HG03432 (cell line): ENCODE measurements around the gene NCK2.

Experiments
- ATAC-seq: cut with Tn5 transposase; IDR thresholded peaks from one replicate; pipeline ENCODE4 v1.9.1; 2021; ENCODE audit warnings: mild to moderate bottlenecking, moderate library complexity; ENCODE audit not compliant: unreplicated experiment

NCK2 gene

DNA sequence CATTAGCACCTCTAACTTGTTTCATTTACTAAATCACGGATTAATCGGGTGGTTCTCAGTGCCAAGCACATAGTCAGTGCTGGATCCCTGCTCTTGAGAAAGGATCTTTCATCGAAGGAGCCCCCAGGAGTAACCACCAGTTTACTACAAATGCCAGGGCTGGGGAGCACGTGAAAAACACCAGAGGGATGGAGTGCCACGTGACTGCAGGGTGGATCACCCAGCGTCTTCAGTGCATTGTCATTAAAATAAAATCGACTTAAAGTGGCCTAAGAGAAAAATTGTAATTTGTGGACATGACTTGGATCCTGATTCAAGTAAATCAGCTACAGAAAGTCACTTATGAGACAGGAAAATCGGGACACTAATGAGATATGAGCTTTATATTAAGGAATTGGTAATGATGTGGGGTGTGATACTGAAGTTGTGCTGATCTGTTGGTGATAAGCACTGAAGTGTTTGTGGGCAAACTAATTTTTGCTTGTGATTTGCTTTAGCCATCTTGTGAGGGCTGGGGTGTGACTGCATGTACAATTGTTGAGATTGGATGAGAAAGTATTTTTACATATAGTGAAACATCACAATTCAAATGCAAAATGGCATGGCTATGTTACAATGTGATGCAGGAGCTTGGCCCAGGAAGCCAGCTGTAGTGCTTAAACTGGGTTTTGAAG lies 63.8 kb downstream of the NCK2 start:
- no peak for ATAC-seq

DNA sequence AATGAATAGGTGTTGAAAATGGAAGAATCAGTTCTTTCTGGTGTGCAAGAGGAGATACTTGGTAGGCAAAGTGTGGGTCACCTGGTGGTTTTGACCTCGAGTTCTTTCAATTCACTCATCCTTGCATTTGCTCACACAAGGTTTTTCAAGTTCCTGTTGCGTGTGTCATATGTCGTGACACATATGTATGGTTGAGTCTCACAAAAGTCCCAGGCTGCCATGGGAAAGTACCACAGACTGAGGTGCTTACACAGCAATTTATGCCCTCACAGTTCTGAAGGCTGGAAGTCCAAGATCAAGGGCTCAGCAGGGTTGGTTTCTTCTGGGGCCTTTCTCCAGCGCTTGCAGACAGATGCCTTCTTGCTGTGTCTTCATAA lies 64.4 kb downstream of the NCK2 start:
- peak; percentile 18 for ATAC-seq

DNA sequence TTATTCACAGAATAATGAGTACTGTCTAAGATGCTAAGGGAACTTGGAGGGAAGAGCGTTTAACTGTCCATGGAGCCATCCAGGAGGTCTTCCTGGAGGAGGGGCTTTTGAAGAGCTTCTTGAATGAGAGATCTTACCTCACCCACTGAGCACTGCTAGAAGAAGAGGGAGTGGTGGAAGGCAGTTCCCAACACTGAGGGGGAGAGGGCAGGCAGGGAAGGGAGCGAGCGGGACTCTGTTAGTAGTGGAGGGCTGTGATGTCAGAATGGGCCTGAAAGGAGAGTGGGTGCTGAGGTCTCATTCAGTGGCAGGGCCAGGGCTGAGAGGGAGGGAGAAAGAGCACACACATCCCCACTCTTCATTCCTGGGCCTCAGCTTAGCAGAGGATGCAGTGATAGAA lies 65.0 kb downstream of the NCK2 start:
- ATAC-seq: no peak

GRCh38 chr2:105812180-105813044 lies 67.7 kb downstream of the NCK2 start:
- peak; percentile 98 for ATAC-seq

DNA sequence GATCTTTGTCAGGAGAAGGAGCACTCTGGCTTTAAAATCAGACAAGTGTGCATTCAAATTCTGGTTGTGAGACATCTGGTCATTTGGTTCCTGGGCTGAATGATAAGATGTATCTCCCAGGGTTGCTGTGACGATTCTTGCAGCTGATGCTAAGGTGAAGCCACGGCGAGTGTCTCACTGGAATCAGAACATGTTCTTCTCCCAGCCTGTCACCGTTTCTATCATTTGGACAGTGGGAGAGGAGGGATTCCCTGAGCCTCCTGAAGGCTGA lies 68.3 kb downstream of the NCK2 start:
- ATAC-seq: no peak

- no peak for ATAC-seq
Observed at GRCh38 chr2:105813405-105813804, 68.7 kb downstream of the NCK2 start.

GRCh38 chr2:105814291-105814940 lies 69.7 kb downstream of the NCK2 start:
- ATAC-seq: no peak

DNA sequence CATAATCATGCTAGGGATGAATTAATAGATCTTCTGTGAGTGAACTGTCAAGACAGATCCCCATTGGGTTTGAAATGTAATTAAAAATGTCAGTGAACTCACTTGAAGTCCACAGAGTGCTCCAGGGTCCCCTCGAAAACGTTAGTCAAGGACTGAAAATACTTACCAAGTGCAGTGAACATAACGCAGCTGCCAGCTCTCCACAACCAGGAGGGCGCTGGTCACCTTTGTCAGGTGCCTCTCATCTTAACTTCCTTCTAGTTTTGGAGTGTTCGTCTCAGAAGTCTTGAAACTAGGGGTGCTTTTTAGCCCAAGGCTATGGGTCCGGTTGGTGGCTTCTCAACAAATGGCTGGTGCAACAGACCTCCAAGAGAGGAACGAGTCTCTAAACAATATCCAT lies 70.7 kb downstream of the NCK2 start:
- ATAC-seq: no peak

DNA sequence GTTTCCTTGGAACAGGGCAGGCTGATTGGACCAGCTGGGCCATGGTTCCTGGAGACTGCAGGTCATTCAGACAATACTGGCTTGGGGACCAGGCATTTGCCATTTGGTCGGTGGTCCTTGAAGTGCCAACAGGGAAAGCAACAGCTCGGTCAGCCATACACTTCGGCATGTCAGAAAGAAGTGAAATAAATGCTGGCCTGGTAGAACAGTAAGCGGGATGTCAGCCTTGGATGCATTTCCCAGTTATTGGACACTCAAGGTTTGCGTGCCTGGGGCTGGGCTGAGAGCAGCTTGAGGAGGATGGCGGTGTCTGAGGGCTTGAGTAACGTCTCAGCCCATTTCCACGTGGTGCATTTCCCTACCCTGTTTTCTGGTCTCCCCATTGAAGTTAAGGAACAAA lies 75.4 kb downstream of the NCK2 start:
- no peak for ATAC-seq

- no peak for ATAC-seq
Observed at GRCh38 chr2:105820691-105821090, 76.0 kb downstream of the NCK2 start.

GRCh38 chr2:105821428-105822125 lies 76.9 kb downstream of the NCK2 start:
- ATAC-seq: no peak

DNA sequence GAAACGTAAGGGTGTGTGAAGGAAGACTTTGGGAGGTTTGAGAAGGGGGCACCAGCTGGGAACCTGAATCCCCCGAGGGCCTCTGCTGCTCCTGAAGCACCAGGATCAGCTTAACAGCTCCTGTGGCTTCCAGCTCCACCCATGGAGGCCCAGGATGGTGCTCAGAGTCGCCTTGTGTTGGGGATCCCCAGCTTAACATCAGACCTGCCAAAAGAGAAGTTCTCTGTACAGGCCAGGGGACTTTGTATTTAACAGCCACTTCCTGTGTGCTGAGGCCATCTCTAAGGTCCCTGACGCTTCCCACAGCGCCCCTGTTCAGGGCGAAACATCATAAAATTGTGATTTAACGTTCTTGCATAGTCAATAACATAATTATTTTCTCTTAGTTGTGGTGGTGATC lies 77.5 kb downstream of the NCK2 start:
- peak; percentile 92 for ATAC-seq

DNA sequence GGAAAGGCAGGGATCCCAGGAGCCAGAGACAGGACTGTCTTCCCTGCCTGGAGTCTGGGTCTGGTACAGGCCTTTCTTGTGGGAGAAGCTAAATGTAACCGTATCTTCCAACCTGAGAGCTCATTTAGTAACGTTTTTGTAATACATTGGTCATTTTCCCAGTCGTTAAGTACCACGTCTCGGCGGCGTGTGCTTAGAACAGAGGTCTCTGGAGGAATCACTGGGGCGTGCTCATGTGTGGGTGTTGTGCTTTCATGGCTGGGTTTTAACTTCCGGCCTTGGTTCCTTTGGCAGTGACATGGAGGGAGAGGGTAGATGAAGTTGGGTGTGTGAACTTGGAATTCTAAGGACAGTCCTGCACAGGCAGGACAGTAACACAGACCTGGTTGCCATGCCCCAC lies 79.7 kb downstream of the NCK2 start:
- no peak for ATAC-seq

DNA sequence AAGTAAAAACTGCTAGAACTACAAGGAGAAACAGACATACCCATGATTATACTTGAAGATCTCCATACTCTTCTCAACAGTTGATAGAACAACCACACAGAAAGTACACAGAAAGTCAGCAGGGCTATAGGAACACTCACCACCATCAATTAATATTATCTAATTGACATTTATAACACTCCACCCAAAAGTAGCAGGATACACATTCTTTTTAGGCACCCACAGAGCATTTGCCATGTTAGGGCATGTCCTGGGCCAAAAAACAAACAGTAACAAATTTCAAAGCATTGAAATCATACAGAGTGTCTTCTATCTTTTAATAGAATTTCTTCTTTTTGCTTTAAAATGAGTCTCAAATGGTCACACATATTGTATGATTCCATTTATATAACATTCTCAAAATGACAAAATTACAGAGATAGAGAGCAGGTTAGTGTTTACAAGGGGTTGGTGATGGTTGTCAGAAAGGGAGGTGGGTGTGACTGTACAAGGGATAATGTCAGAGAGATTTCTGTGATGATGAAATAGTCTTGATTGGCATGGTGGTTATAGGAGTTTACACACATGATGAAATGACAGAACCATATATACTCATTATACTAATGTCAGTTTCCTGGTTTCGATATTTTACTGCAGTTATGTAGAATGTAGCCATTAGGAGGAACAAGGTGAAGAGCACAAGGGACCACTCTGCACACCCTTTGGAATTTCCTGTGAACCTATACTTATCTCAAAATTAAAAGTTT lies 82.8 kb downstream of the NCK2 start:
- ATAC-seq: no peak

DNA sequence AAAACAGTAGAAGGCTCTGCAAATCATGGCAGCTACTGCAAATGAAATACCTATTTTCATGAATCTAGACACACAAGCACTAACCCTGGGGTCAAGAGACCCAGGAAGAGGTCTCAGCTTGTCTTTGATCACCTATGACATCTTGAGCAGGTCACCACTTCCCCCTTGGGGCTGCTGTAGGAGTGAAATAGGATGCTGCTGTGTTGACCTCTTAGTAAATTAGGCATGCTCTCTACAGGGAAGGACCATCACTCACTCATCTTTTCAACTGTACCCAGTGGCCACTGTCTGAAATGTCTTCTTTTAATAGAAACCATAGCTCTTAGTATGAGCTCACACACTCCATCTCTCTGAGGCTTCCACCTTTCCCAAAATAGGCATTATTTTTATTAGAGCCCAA lies 83.8 kb downstream of the NCK2 start:
- no peak for ATAC-seq

DNA sequence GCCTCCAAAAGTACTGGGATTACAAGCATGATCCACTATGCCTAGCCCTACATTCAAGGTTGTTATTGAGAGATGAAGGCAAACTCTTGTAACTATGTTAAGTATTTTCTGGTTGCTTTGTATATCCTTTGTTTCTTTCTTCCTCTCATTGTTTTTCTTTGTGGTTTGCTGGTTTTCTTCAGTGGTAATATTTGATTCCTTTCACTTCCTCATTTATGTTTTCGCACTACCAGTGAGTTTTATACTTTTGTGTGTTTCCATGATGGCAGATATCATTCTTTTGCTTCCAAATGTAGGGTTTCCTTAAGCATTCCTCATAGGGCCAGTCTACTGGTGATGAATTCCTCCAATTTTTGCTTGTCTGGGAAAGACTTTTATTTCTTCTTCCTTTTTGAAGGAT lies 90.2 kb downstream of the NCK2 start:
- ATAC-seq: peak; percentile 85

- no peak for ATAC-seq
Observed at GRCh38 chr2:105836341-105836740, 91.6 kb downstream of the NCK2 start.

DNA sequence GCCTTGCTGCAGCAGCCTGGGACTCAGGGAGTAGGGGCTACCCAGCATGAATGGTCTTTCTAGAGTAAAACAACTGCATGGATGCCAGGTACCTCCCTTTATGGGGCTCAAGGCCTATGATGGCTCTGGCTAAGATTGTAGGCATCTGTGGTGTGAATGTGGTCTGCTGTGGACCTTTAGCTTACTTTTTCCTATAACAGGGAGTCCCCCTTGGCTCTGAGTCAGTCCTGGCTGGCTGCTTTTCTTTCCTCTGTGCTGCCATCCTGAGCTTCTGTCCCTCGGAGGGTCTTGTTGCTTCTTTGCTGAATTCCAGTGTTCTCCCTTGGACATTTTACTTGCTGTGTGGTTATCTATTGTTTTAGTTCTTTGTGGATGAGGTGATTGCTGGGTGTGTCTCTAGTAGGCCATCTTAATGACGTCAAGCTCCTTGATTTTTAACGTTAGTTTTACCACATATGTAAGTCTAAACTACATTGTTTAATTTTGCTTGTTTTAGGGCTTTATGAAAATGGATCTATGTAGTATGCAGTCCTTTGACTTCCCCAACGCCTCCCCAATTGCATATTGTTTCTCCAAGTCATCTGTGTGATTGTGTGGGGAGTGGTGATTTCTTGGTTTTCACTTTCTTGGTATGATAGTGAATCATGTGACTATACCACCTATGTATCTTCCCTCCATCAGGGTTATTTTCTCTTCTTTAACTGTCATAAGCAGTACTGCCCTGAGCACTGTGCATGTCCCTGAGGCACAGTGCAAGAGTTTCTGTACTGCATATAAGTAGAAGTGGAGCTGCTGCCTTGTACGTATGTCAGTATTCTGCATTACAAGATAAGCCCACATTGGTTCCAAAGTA lies 92.4 kb downstream of the NCK2 start:
- ATAC-seq: no peak

DNA sequence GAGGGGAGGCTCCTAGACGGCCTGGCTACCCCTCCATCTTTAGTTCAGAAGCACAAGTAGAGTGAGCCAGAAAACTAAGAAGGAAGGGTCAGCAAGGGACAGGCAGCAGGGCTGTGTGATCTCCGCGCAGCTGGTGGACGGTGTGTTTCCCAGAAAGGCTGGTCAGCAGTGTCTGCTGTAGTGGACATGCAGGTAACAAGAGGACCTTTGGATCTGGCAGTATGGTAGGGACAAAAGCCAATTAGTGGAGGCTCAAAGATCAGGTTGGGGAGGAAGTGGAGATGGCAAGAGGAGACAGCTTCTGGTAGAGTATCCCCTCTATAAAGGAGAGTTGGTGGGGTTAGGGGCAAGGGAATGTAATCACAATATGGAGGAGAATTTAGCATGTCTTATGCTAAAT lies 95.1 kb downstream of the NCK2 start:
- ATAC-seq: no peak

DNA sequence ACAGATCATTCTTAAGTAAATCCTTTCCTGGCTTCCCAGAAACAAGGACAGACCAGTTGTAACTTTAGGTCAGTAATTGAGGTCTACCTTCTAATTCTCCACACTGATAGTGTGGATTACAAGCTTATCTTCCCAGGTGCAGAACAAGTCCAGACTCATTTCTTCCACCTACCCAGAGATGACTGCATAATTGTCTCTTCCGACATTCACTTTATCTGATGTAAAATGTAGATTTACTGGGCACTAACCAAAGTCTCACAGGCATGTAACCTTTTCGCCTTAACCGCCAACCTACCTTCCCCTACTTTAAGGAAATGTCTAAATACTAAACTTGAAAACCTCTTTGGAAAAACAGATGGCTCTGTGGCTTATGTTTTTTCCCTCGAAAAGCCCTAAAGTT lies 96.2 kb downstream of the NCK2 start:
- ATAC-seq: no peak
